Adrenal gland (tissue), 12 donors: ENCODE data around the gene ST8SIA1. TPM values are rescaled to one million over a fixed set of nuclear protein-coding genes. Genes with fewer than 3 reads are reported as not detected.

Source experiments
- DNase-seq, 7 donors: peaks; one replicate each; pipeline ENCODE4 v3.0.0-alpha.2; 2019 to 2020
- H3K27ac ChIP-seq, 5 donors: fragments of 200-600 bp; sonication (generic) in 4 of 5; 1 replicate in 3 of 5; 2 replicates in 2 of 5; pipeline versions ENCODE4 v1.5.1 to v1.8.0; 2016 to 2020; ENCODE audit warnings: mild to moderate bottlenecking in 1 of 5
- H3K27me3 ChIP-seq: fragments of 200-600 bp; 2 replicates; pipeline ENCODE4 v1.8.0; 2021
- H3K36me3 ChIP-seq, 2 donors: fragments of 200-600 bp; replicated peaks in 1 of 2; 1 replicate in 1 of 2; 2 replicates in 1 of 2; pipeline versions ENCODE4 v1.5.1 to v1.8.0; 2018 to 2022
- H3K4me1 ChIP-seq, 2 donors: fragments of 200-600 bp; replicated peaks in 1 of 2; 1 replicate in 1 of 2; 2 replicates in 1 of 2; pipeline versions ENCODE4 v1.5.1 to v1.8.0; 2018 to 2021
- H3K4me3 ChIP-seq, 4 donors: fragments of 200-600 bp; sonication (generic) in 3 of 4; one replicate each; pipeline ENCODE4 v1.5.1; 2016 to 2018
- H3K9me3 ChIP-seq, 3 donors: fragments of 200-600 bp; sonication (generic) in 1 of 3; replicated peaks in 1 of 3; 1 replicate in 2 of 3; 2 replicates in 1 of 3; pipeline versions ENCODE4 v1.5.1 to v1.8.0; 2016 to 2021
- CTCF ChIP-seq, 6 experiments: fragments of 450-650 bp in 4 of 6; fragments of 200-600 bp in 2 of 6; sonication (generic) in 1 of 6; IDR thresholded peaks; 1 replicate in 5 of 6; 2 replicates in 1 of 6; pipeline versions ENCODE4 v1.5.1 to v1.8.0; 2016 to 2021; ENCODE audit warnings: antibody characterized with exemption in 6 of 6, mild to moderate bottlenecking in 2 of 6, moderate library complexity in 1 of 6
- POLR2A ChIP-seq, 2 donors: fragments of 450-650 bp; IDR thresholded peaks; one replicate each; pipeline ENCODE4 v1.6.1; 2017; ENCODE audit warnings: antibody characterized with exemption in 2 of 2, mild to moderate bottlenecking in 2 of 2, moderate library complexity in 1 of 2
- WGBS, 4 donors: extraction: QIAGEN DNeasy Blood & Tissue Kit in 2 of 4; methylation state at CpG; one replicate each; pipeline versions ENCODE4 v1.1.5 to v1.1.7; 2013 to 2017; 5-methylcytosine and 5-hydroxymethylcytosine counted together
- intact Hi-C, 2 donors: fragments of 100-400 bp; cut with DNase I; formaldehyde crosslinking; loops; one replicate each; pipeline versions ENCODE4 v1.14.1 to v1.15.0; 2022 to 2023
- polyA plus RNA-seq, 3 donors: library from polyadenylated mRNA; stranded (reverse); fragments of 200-250 nt in 2 of 3; fragments of 350-450 nt in 1 of 3; fragmentation: Illumina TruSeq in 1 of 3; extraction: RNeasy Lipid Tissue Mini Kit (QIAGEN cat#74804) in 1 of 3; gene quantifications; one replicate each; pipeline ENCODE4 v1.2.3, GENCODE V29; 2013 to 2014
- total RNA-seq, 9 donors: library from RNA; depleted of rRNA in 4 of 9; stranded (reverse); fragments of >200 nt in 4 of 9; fragments of 120-200 nt in 1 of 9; fragmentation: NEBNext Ultra II Directional in 1 of 9; extraction: Animal tissue kit (Norgen Biotek cat#: 25700) in 1 of 9; gene quantifications; one replicate each; pipeline versions ENCODE4 v1.1.0 to v1.2.4, GENCODE V29; 2013 to 2023
- donor health status: healthy with polysubstance abuse.
- donor health status: Bipolar disorder and iron deficiency.
- donor health status: DM: yes; HTN: yes; CAD: no.
- donor health status: DM: no; HTN: no; CAD: no.
- donor health status: DM: no; HTN: no; CAD: no.
- donor health status: DM: yes; HTN: yes; CAD: no.

Gene ST8SIA1
- total and polyA plus RNA-seq, 12 donors: 3.1 to 37.8 (median 11.8) TPM

GRCh38 chr12:22285846-22286245 is 48.7 kb downstream of the ST8SIA1 start:
- H3K27ac ChIP-seq: no peak overlapping the region
- no peak for DNase-seq
- no peaks in the 10 kb centered on the region for H3K9me3 ChIP-seq
- H3K36me3 ChIP-seq: no peaks in the 10 kb centered on the region
- H3K4me1 ChIP-seq: peaks cover 0 to 12% of the 10 kb centered on the region in 2 donors
- H3K27me3 ChIP-seq: no peaks in the 10 kb centered on the region
- no peak for TF ChIP-seq CTCF (IDR thresholded peaks at IDR 0.05)
- no peak overlapping the region for H3K4me3 ChIP-seq
- intact Hi-C loops: no loop called here
- 12 to 23% (median 22%) methylated on average over 1 of the region's 1 CpG for WGBS, 4 donors

GRCh38 chr12:22284871-22285270 is 49.6 kb downstream of the ST8SIA1 start:
- no peak for DNase-seq
- Histone ChIP-seq H3K9me3 (no peaks in the 10 kb centered on the region), H3K27ac (no peak overlapping the region), H3K27me3 (no peaks in the 10 kb centered on the region), H3K36me3 (no peaks in the 10 kb centered on the region), H3K4me3 (no peak overlapping the region), H3K4me1 (peaks cover 0 to 12% of the 10 kb centered on the region in 2 donors)
- TF ChIP-seq POLR2A (IDR thresholded peaks at IDR 0.05) (no peak), CTCF (IDR thresholded peaks at IDR 0.05) (no peak)
- intact Hi-C loops: no loop called here
- WGBS, 4 donors: 23 to 86% (median 49%) methylated on average over 1 of the region's 1 CpG

GRCh38 chr12:22283508-22283907 is 51.0 kb downstream of the ST8SIA1 start:
- Histone ChIP-seq H3K4me3 (no peak overlapping the region), H3K36me3 (no peaks in the 10 kb centered on the region), H3K4me1 (peaks cover 0 to 12% of the 10 kb centered on the region in 2 donors), H3K27ac (peak overlapping the region in 1 of 5 donors; percentile 52), H3K27me3 (no peaks in the 10 kb centered on the region), H3K9me3 (no peaks in the 10 kb centered on the region)
- TF ChIP-seq CTCF (IDR thresholded peaks at IDR 0.05) (no peak), POLR2A (IDR thresholded peaks at IDR 0.05) (no peak)
- intact Hi-C loops: no loop called here
- DNase-seq: no peak
- WGBS, 4 donors: 76 to 86% (median 81%) methylated on average over 4 of the region's 4 CpGs

GRCh38 chr12:22283006-22283506 is 51.5 kb downstream of the ST8SIA1 start:
- intact Hi-C loops: no loop called here
- no peak for DNase-seq
- Histone ChIP-seq H3K27ac (peak overlapping the region in 2 of 5 donors; percentile 52 to 54), H3K4me3 (no peak overlapping the region), H3K36me3 (no peaks in the 10 kb centered on the region), H3K27me3 (no peaks in the 10 kb centered on the region), H3K4me1 (peaks cover 0 to 12% of the 10 kb centered on the region in 2 donors), H3K9me3 (no peaks in the 10 kb centered on the region)
- 58 to 67% (median 62%) methylated on average over 3 of the region's 3 CpGs for WGBS, 4 donors
- no peak for TF ChIP-seq POLR2A (IDR thresholded peaks at IDR 0.05)
- TF ChIP-seq CTCF (IDR thresholded peaks at IDR 0.05): no peak
